ENCODE results near the gene SMIM35.

Gene SMIM35

GRCh38 chr11:118086913-118087768 lies at the start of gene SMIM35:
TSS of gene SMIM35 (minus strand) at chr11:118086963. CDS start at chr11:118086757, 206 bp downstream.
- no peak within 1 kb of the TSS for H3K27ac ChIP-seq (ENCODE audit: low read length)
- no peaks in the 10 kb centered on the region for H3K36me3 ChIP-seq (ENCODE audit: insufficient read depth, low read depth, low read length)
- no peak within 1 kb of the TSS for H3K4me3 ChIP-seq (ENCODE audit: low read length)
- no peaks in the 10 kb centered on the region for H3K27me3 ChIP-seq (ENCODE audit: insufficient read depth, low read length)
- no peaks in the 10 kb centered on the region for H3K4me1 ChIP-seq (ENCODE audit: insufficient read depth, low read length)
- peaks cover 3% of the 10 kb centered on the region for H3K9me3 ChIP-seq (ENCODE audit: insufficient read depth, low read depth, low read length)
- H3K9ac ChIP-seq (ENCODE audit: low read depth, low read length): no peak within 1 kb of the TSS

- H3K4me1 ChIP-seq (ENCODE audit: insufficient read depth, low read length): no peaks in the 10 kb centered on the region
- H3K4me3 ChIP-seq (ENCODE audit: low read length): no peak overlapping the region
- H3K27ac ChIP-seq (ENCODE audit: low read length): no peak overlapping the region
- H3K9ac ChIP-seq (ENCODE audit: low read depth, low read length): no peak overlapping the region
- H3K27me3 ChIP-seq (ENCODE audit: insufficient read depth, low read length): peaks cover 4% of the 10 kb centered on the region
- no peaks in the 10 kb centered on the region for H3K36me3 ChIP-seq (ENCODE audit: insufficient read depth, low read depth, low read length)
- no peaks in the 10 kb centered on the region for H3K9me3 ChIP-seq (ENCODE audit: insufficient read depth, low read depth, low read length)
Measured at GRCh38 chr11:118136341-118136740, 49.6 kb upstream of the SMIM35 start.

- peaks cover 4% of the 10 kb centered on the region for H3K27me3 ChIP-seq (ENCODE audit: insufficient read depth, low read length)
- no peaks in the 10 kb centered on the region for H3K4me1 ChIP-seq (ENCODE audit: insufficient read depth, low read length)
- no peak overlapping the region for H3K4me3 ChIP-seq (ENCODE audit: low read length)
- no peaks in the 10 kb centered on the region for H3K9me3 ChIP-seq (ENCODE audit: insufficient read depth, low read depth, low read length)
- no peaks in the 10 kb centered on the region for H3K36me3 ChIP-seq (ENCODE audit: insufficient read depth, low read depth, low read length)
- no peak overlapping the region for H3K9ac ChIP-seq (ENCODE audit: low read depth, low read length)
- no peak overlapping the region for H3K27ac ChIP-seq (ENCODE audit: low read length)
Measured at GRCh38 chr11:118135796-118136165, 49.0 kb upstream of the SMIM35 start.

GRCh38 chr11:118135051-118135795 lies 48.5 kb upstream of the SMIM35 start:
- no peaks in the 10 kb centered on the region for H3K4me1 ChIP-seq (ENCODE audit: insufficient read depth, low read length)
- no peaks in the 10 kb centered on the region for H3K9me3 ChIP-seq (ENCODE audit: insufficient read depth, low read depth, low read length)
- H3K27ac ChIP-seq (ENCODE audit: low read length): no peak overlapping the region
- peaks cover 4% of the 10 kb centered on the region for H3K27me3 ChIP-seq (ENCODE audit: insufficient read depth, low read length)
- H3K9ac ChIP-seq (ENCODE audit: low read depth, low read length): no peak overlapping the region
- no peaks in the 10 kb centered on the region for H3K36me3 ChIP-seq (ENCODE audit: insufficient read depth, low read depth, low read length)
- no peak overlapping the region for H3K4me3 ChIP-seq (ENCODE audit: low read length)

- Histone ChIP-seq H3K27ac (ENCODE audit: low read length) (no peak overlapping the region), H3K9me3 (ENCODE audit: insufficient read depth, low read depth, low read length) (no peaks in the 10 kb centered on the region), H3K9ac (ENCODE audit: low read depth, low read length) (no peak overlapping the region), H3K4me3 (ENCODE audit: low read length) (no peak overlapping the region), H3K36me3 (ENCODE audit: insufficient read depth, low read depth, low read length) (no peaks in the 10 kb centered on the region), H3K4me1 (ENCODE audit: insufficient read depth, low read length) (no peaks in the 10 kb centered on the region), H3K27me3 (ENCODE audit: insufficient read depth, low read length) (peaks cover 4% of the 10 kb centered on the region; the same call in 1 of the 2 replicates)
Measured at GRCh38 chr11:118133816-118134215, 47.1 kb upstream of the SMIM35 start.

- Histone ChIP-seq H3K27me3 (ENCODE audit: insufficient read depth, low read length) (no peaks in the 10 kb centered on the region; the same call in 1 of the 2 replicates), H3K4me3 (ENCODE audit: low read length) (no peak overlapping the region), H3K27ac (ENCODE audit: low read length) (no peak overlapping the region), H3K36me3 (ENCODE audit: insufficient read depth, low read depth, low read length) (no peaks in the 10 kb centered on the region), H3K9ac (ENCODE audit: low read depth, low read length) (no peak overlapping the region), H3K4me1 (ENCODE audit: insufficient read depth, low read length) (no peaks in the 10 kb centered on the region), H3K9me3 (ENCODE audit: insufficient read depth, low read depth, low read length) (no peaks in the 10 kb centered on the region)
Measured at GRCh38 chr11:118132385-118133151, 45.8 kb upstream of the SMIM35 start.

- H3K27ac ChIP-seq (ENCODE audit: low read length): no peak overlapping the region
- H3K4me1 ChIP-seq (ENCODE audit: insufficient read depth, low read length): no peaks in the 10 kb centered on the region
- no peaks in the 10 kb centered on the region for H3K9me3 ChIP-seq (ENCODE audit: insufficient read depth, low read depth, low read length)
- H3K9ac ChIP-seq (ENCODE audit: low read depth, low read length): no peak overlapping the region
- H3K27me3 ChIP-seq (ENCODE audit: insufficient read depth, low read length): no peaks in the 10 kb centered on the region
- H3K4me3 ChIP-seq (ENCODE audit: low read length): no peak overlapping the region
- no peaks in the 10 kb centered on the region for H3K36me3 ChIP-seq (ENCODE audit: insufficient read depth, low read depth, low read length)
Measured at GRCh38 chr11:118129471-118130172, 42.9 kb upstream of the SMIM35 start.

- H3K9me3 ChIP-seq (ENCODE audit: insufficient read depth, low read depth, low read length): no peaks in the 10 kb centered on the region
- H3K4me1 ChIP-seq (ENCODE audit: insufficient read depth, low read length): no peaks in the 10 kb centered on the region
- H3K4me3 ChIP-seq (ENCODE audit: low read length): no peak overlapping the region
- no peak overlapping the region for H3K27ac ChIP-seq (ENCODE audit: low read length)
- H3K27me3 ChIP-seq (ENCODE audit: insufficient read depth, low read length): no peaks in the 10 kb centered on the region
- H3K36me3 ChIP-seq (ENCODE audit: insufficient read depth, low read depth, low read length): no peaks in the 10 kb centered on the region
- no peak overlapping the region for H3K9ac ChIP-seq (ENCODE audit: low read depth, low read length)
Measured at GRCh38 chr11:118128721-118129470, 42.1 kb upstream of the SMIM35 start.

- Histone ChIP-seq H3K4me1 (ENCODE audit: insufficient read depth, low read length) (no peaks in the 10 kb centered on the region), H3K27me3 (ENCODE audit: insufficient read depth, low read length) (no peaks in the 10 kb centered on the region), H3K36me3 (ENCODE audit: insufficient read depth, low read depth, low read length) (no peaks in the 10 kb centered on the region), H3K27ac (ENCODE audit: low read length) (no peak overlapping the region), H3K4me3 (ENCODE audit: low read length) (no peak overlapping the region), H3K9me3 (ENCODE audit: insufficient read depth, low read depth, low read length) (no peaks in the 10 kb centered on the region), H3K9ac (ENCODE audit: low read depth, low read length) (no peak overlapping the region)
Measured at GRCh38 chr11:118128310-118128709, 41.5 kb upstream of the SMIM35 start.

GRCh38 chr11:118126082-118126838 lies 39.5 kb upstream of the SMIM35 start:
- Histone ChIP-seq H3K27ac (ENCODE audit: low read length) (no peak overlapping the region), H3K4me1 (ENCODE audit: insufficient read depth, low read length) (no peaks in the 10 kb centered on the region), H3K36me3 (ENCODE audit: insufficient read depth, low read depth, low read length) (no peaks in the 10 kb centered on the region), H3K27me3 (ENCODE audit: insufficient read depth, low read length) (no peaks in the 10 kb centered on the region), H3K4me3 (ENCODE audit: low read length) (no peak overlapping the region), H3K9me3 (ENCODE audit: insufficient read depth, low read depth, low read length) (no peaks in the 10 kb centered on the region), H3K9ac (ENCODE audit: low read depth, low read length) (no peak overlapping the region)
